HEK293 (cell line): ENCODE results near the gene RNF43.

Experiments used
- CTCF ChIA-PET: fragments of 350-600 bp; formaldehyde crosslinking; extraction: SDS; loops from one replicate; lab custom pipeline; 2021; ENCODE audit warnings: antibody characterized with exemption; lab: Yijun Ruan, JAX
- POLR2A ChIA-PET: fragments of 300-600 bp; formaldehyde crosslinking; extraction: SDS; loops from one replicate; lab custom pipeline; 2020; ENCODE audit warnings: antibody characterized with exemption, inconsistent platforms; lab: Yijun Ruan, JAX
- H3K27ac ChIP-seq: fragments of 200-500 bp; sonication (Bioruptor generic); 2 replicates; pipeline ENCODE4 v1.5.1; 2014; ENCODE audit warnings: low read depth, low read length, control low read depth, inconsistent platforms; ENCODE audit errors: extremely low read depth
- H3K36me3 ChIP-seq, 2 experiments: fragments of 200-500 bp in 1 of 2; sonication (Bioruptor generic) in 1 of 2; 1 replicate in 1 of 2; 2 replicates in 1 of 2; pipeline ENCODE4 v1.5.1; 2014 to 2017; ENCODE audit warnings: inconsistent platforms in 2 of 2, low read length in 2 of 2; ENCODE audit not compliant: control insufficient read depth in 2 of 2, insufficient read depth in 1 of 2
- H3K4me1 ChIP-seq: fragments of 200-500 bp; sonication (Bioruptor generic); 2 replicates; pipeline ENCODE4 v1.5.1; 2014; ENCODE audit warnings: mild to moderate bottlenecking, low read length, inconsistent platforms; ENCODE audit not compliant: control insufficient read depth, insufficient read depth
- H3K4me3 ChIP-seq: 2 replicates; pipeline ENCODE4 v1.5.1; 2011; ENCODE audit warnings: low read depth, mild to moderate bottlenecking, control low read depth, low read length, moderate library complexity
- H3K9me3 ChIP-seq: fragments of 200-500 bp; sonication (Bioruptor generic); 2 replicates; pipeline ENCODE4 v1.5.1; 2014; ENCODE audit warnings: low read depth, low read length, inconsistent platforms; ENCODE audit not compliant: control insufficient read depth, insufficient read depth
- IKZF3 ChIP-seq: fragments of 450-650 bp; IDR thresholded peaks from 2 replicates; pipeline ENCODE4 v1.5.0; 2018; ENCODE audit warnings: missing biosample characterization, mild to moderate bottlenecking, missing genetic modification characterization, moderate library complexity
- PRDM10 ChIP-seq: fragments of 450-650 bp; formaldehyde crosslinking; IDR thresholded peaks from 2 replicates; pipeline ENCODE4 v1.5.1; 2016; ENCODE audit warnings: missing biosample characterization, missing genetic modification characterization
- RBAK ChIP-seq: fragments of 450-650 bp; formaldehyde crosslinking; IDR thresholded peaks from 2 replicates; pipeline ENCODE4 v1.5.1; 2016; ENCODE audit warnings: missing biosample characterization, missing genetic modification characterization
- SP7 ChIP-seq: fragments of 450-650 bp; formaldehyde crosslinking; IDR thresholded peaks from 2 replicates; pipeline ENCODE4 v1.5.1; 2016; ENCODE audit warnings: missing biosample characterization, missing genetic modification characterization
- ZBTB17 ChIP-seq: fragments of 450-650 bp; formaldehyde crosslinking; IDR thresholded peaks from 2 replicates; pipeline ENCODE4 v1.5.1; 2016; ENCODE audit warnings: missing biosample characterization, missing genetic modification characterization
- ZBTB20 ChIP-seq: fragments of 450-650 bp; formaldehyde crosslinking; IDR thresholded peaks from 2 replicates; pipeline ENCODE4 v1.5.1; 2016; ENCODE audit warnings: missing biosample characterization, missing genetic modification characterization
- ZBTB7A ChIP-seq: fragments of 450-650 bp; formaldehyde crosslinking; IDR thresholded peaks from 2 replicates; pipeline ENCODE4 v1.5.1; 2016; ENCODE audit warnings: low read depth, missing biosample characterization, missing genetic modification characterization
- ZBTB8A ChIP-seq: fragments of 450-650 bp; formaldehyde crosslinking; IDR thresholded peaks from 2 replicates; pipeline ENCODE4 v1.5.1; 2016; ENCODE audit warnings: missing biosample characterization, missing genetic modification characterization
- ZEB2 ChIP-seq: fragments of 450-650 bp; formaldehyde crosslinking; IDR thresholded peaks from 2 replicates; pipeline ENCODE4 v1.5.1; 2016; ENCODE audit warnings: missing biosample characterization, missing genetic modification characterization
- ZNF10 ChIP-seq: fragments of 450-650 bp; formaldehyde crosslinking; IDR thresholded peaks from 2 replicates; pipeline ENCODE4 v1.5.1; 2017; ENCODE audit warnings: missing biosample characterization, missing genetic modification characterization
- ZNF112 ChIP-seq: fragments of 450-650 bp; formaldehyde crosslinking; IDR thresholded peaks from 2 replicates; pipeline ENCODE4 v1.5.0; 2017; ENCODE audit warnings: missing biosample characterization, missing genetic modification characterization
- ZNF114 ChIP-seq: fragments of 450-650 bp; formaldehyde crosslinking; IDR thresholded peaks from 2 replicates; pipeline ENCODE4 v1.5.0; 2017; ENCODE audit warnings: missing biosample characterization, missing genetic modification characterization
- ZNF146 ChIP-seq: fragments of 450-650 bp; formaldehyde crosslinking; IDR thresholded peaks from 2 replicates; pipeline ENCODE4 v1.5.1; 2016; ENCODE audit warnings: missing biosample characterization, missing genetic modification characterization
- ZNF239 ChIP-seq: fragments of 450-650 bp; formaldehyde crosslinking; IDR thresholded peaks from 2 replicates; pipeline ENCODE4 v1.5.1; 2016; ENCODE audit warnings: missing biosample characterization, missing genetic modification characterization
- ZNF311 ChIP-seq: fragments of 450-650 bp; formaldehyde crosslinking; IDR thresholded peaks from 2 replicates; pipeline ENCODE4 v1.5.1; 2017; ENCODE audit warnings: missing biosample characterization, missing genetic modification characterization, borderline replicate concordance
- ZNF335 ChIP-seq: fragments of 450-650 bp; formaldehyde crosslinking; conservative IDR thresholded peaks from 2 replicates; pipeline ENCODE4 v1.5.1; 2016; ENCODE audit warnings: missing biosample characterization, missing genetic modification characterization
- ZNF621 ChIP-seq: fragments of 450-650 bp; formaldehyde crosslinking; IDR thresholded peaks from 2 replicates; pipeline ENCODE4 v1.5.1; 2017; ENCODE audit warnings: missing biosample characterization, missing genetic modification characterization
- ZNF654 ChIP-seq: fragments of 450-650 bp; formaldehyde crosslinking; IDR thresholded peaks from 2 replicates; pipeline ENCODE4 v1.5.1; 2016; ENCODE audit warnings: low read depth, missing biosample characterization, missing genetic modification characterization
- ZNF664 ChIP-seq: fragments of 450-650 bp; formaldehyde crosslinking; IDR thresholded peaks from 2 replicates; pipeline ENCODE4 v1.5.1; 2016; ENCODE audit warnings: missing biosample characterization, missing genetic modification characterization
- ZNF792 ChIP-seq: fragments of 450-650 bp; formaldehyde crosslinking; IDR thresholded peaks from 2 replicates; pipeline ENCODE4 v1.5.1; 2016; ENCODE audit warnings: missing biosample characterization, missing genetic modification characterization
- ZSCAN30 ChIP-seq: fragments of 450-650 bp; IDR thresholded peaks from 2 replicates; pipeline ENCODE4 v1.5.1; 2018; ENCODE audit warnings: missing biosample characterization, mild to moderate bottlenecking, missing genetic modification characterization, moderate library complexity
- TF ChIP-seq, protein P1 (sequence below): fragments of 450-650 bp; formaldehyde crosslinking; IDR thresholded peaks from 2 replicates; pipeline ENCODE4 v1.5.1; 2017; ENCODE audit warnings: missing biosample characterization, missing genetic modification characterization
- TF ChIP-seq, protein P2 (sequence below): fragments of 450-650 bp; formaldehyde crosslinking; IDR thresholded peaks from 2 replicates; pipeline ENCODE4 v1.5.1; 2016; ENCODE audit warnings: missing biosample characterization, missing genetic modification characterization, borderline replicate concordance

The RNF43 gene

DNA sequence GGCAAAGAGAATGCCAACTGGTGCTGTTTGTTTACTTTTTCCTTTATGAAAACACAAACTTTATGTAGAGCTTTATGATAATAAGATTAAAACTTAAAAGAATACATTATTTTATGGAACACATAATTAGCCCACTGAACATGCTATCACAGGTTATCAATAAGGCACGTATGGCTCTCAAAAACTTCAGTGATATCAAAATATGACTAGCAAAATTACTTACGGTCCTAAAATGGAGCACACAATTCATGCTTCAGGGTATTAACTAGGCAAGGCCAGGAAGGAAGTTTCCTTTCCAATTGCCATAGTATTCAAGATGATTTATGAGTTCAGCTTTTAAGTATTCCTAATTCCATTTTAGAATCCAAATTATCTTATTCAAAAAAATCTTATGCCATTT, 3.6 kb downstream of the RNF43 start:
- CTCF ChIA-PET, result interaction anchor here (0.6 to 5.7 kb wide), 8 partner anchors 16 to 241 kb away, joined by 3 to 100 read pairs (median 3); partner anchors contain the start of gene SUPT4H1
- POLR2A ChIA-PET, result interaction anchor here (5.4 kb wide), 1 partner anchor 61 kb away, joined by 130 read pairs; the partner anchor contains the start of gene SUPT4H1
- H3K9me3 ChIP-seq, result no peaks in the 10 kb centered on the region
- peak overlapping the region; percentile 23 for H3K4me3 ChIP-seq
- peak overlapping the region; percentile 26; the same call in 1 of the 2 replicates for H3K27ac ChIP-seq
- TF ChIP-seq ZNF114 (no peak), IKZF3 (tag by site-specific recombination) (peak; percentile 77), ZNF10 (tag by site-specific recombination) (0 out of 2 replicates have a peak, but pooled peaks have one; percentile 11), ZNF792 (tag by site-specific recombination) (no peak), ZNF112 (tag by site-specific recombination) (no peak), ZNF335 (tag by site-specific recombination) (peak; percentile 7; the same call in 1 of the 2 replicates), PRDM10 (tag by site-specific recombination) (peak; percentile 49; the same call in 1 of the 2 replicates), ZNF239 (tag by site-specific recombination) (no peak), ZBTB17 (tag by site-specific recombination) (no peak), ZEB2 (tag by site-specific recombination) (0 out of 2 replicates have a peak, but pooled peaks have one; percentile 9)
- TF ChIP-seq, protein P1, sequence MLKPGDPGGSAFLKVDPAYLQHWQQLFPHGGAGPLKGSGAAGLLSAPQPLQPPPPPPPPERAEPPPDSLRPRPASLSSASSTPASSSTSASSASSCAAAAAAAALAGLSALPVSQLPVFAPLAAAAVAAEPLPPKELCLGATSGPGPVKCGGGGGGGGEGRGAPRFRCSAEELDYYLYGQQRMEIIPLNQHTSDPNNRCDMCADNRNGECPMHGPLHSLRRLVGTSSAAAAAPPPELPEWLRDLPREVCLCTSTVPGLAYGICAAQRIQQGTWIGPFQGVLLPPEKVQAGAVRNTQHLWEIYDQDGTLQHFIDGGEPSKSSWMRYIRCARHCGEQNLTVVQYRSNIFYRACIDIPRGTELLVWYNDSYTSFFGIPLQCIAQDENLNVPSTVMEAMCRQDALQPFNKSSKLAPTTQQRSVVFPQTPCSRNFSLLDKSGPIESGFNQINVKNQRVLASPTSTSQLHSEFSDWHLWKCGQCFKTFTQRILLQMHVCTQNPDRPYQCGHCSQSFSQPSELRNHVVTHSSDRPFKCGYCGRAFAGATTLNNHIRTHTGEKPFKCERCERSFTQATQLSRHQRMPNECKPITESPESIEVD (tag by site-specific recombination), result peak; percentile 82
- TF ChIP-seq, protein P2, sequence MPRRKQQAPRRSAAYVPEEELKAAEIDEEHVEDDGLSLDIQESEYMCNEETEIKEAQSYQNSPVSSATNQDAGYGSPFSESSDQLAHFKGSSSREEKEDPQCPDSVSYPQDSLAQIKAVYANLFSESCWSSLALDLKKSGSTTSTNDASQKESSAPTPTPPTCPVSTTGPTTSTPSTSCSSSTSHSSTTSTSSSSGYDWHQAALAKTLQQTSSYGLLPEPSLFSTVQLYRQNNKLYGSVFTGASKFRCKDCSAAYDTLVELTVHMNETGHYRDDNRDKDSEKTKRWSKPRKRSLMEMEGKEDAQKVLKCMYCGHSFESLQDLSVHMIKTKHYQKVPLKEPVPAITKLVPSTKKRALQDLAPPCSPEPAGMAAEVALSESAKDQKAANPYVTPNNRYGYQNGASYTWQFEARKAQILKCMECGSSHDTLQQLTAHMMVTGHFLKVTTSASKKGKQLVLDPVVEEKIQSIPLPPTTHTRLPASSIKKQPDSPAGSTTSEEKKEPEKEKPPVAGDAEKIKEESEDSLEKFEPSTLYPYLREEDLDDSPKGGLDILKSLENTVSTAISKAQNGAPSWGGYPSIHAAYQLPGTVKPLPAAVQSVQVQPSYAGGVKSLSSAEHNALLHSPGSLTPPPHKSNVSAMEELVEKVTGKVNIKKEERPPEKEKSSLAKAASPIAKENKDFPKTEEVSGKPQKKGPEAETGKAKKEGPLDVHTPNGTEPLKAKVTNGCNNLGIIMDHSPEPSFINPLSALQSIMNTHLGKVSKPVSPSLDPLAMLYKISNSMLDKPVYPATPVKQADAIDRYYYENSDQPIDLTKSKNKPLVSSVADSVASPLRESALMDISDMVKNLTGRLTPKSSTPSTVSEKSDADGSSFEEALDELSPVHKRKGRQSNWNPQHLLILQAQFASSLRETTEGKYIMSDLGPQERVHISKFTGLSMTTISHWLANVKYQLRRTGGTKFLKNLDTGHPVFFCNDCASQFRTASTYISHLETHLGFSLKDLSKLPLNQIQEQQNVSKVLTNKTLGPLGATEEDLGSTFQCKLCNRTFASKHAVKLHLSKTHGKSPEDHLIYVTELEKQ (tag by site-specific recombination), result 0 out of 2 replicates have a peak, but pooled peaks have one; percentile 18
- H3K4me1 ChIP-seq, result peaks cover 34% of the 10 kb centered on the region
- H3K36me3 ChIP-seq, result no peaks in the 10 kb centered on the region; a peak in 1 of 3 replicates

- ChIA-PET POLR2A (interaction anchor here (0.5 to 5.4 kb wide), 2 partner anchors 52 to 60 kb away, joined by 3 to 130 read pairs; partner anchors contain the start of gene SUPT4H1), CTCF (interaction anchor here (1.0 to 5.7 kb wide), 6 partner anchors 16 to 241 kb away, joined by 3 to 100 read pairs (median 4); partner anchors contain the start of gene SUPT4H1)
- H3K4me1 ChIP-seq, result peaks cover 29% of the 10 kb centered on the region
- no peaks in the 10 kb centered on the region for H3K9me3 ChIP-seq
- H3K4me3 ChIP-seq, result peak overlapping the region; percentile 17
- peak overlapping the region; percentile 25 for H3K27ac ChIP-seq
- H3K36me3 ChIP-seq, result no peaks in the 10 kb centered on the region; a peak in 1 of 3 replicates
- TF ChIP-seq ZBTB17 (tag by site-specific recombination), result peak; percentile 17; the same call in 1 of the 2 replicates
- no peak for TF ChIP-seq ZNF621
- TF ChIP-seq ZBTB20 (tag by site-specific recombination), result no peak
- TF ChIP-seq ZNF239 (tag by site-specific recombination), result no peak
- TF ChIP-seq, protein P1 (tag by site-specific recombination), result peak; percentile 90
- no peak for TF ChIP-seq RBAK (tag by site-specific recombination)
- TF ChIP-seq ZBTB7A (tag by site-specific recombination), result no peak
- TF ChIP-seq ZNF146 (tag by site-specific recombination), result no peak
- no peak for TF ChIP-seq ZBTB8A (tag by site-specific recombination)
- TF ChIP-seq SP7 (tag by site-specific recombination), result 0 out of 2 replicates have a peak, but pooled peaks have one; percentile 26
- 0 out of 2 replicates have a peak, but pooled peaks have one; percentile 10 for TF ChIP-seq ZNF664 (tag by site-specific recombination)
- peak; percentile 99 for TF ChIP-seq ZSCAN30 (tag by site-specific recombination)
- no peak for TF ChIP-seq ZNF311 (tag by site-specific recombination)
- TF ChIP-seq ZNF654, result no peak
These were observed 4.3 kb downstream of the RNF43 start for GRCh38 chr17:58412961-58413586.
